Trophoblast cell (in vitro differentiated cells and primary cell): ENCODE measurements around the gene C3.

Experiments
- DNase-seq, 2 donors: peaks; one replicate each; pipeline ENCODE4 v3.0.0-alpha.2; 2016
- H2AFZ ChIP-seq: 2 replicates; pipeline ENCODE4 v1.6.1; 2013; ENCODE audit warnings: low read length, moderate library complexity, mild to moderate bottlenecking; ENCODE audit not compliant: insufficient read depth, poor library complexity
- H2AK5ac ChIP-seq: 2 replicates; pipeline ENCODE4 v1.6.1; 2013; ENCODE audit warnings: mild to moderate bottlenecking, low read length
- H2BK120ac ChIP-seq: 2 replicates; pipeline ENCODE4 v1.6.1; 2013; ENCODE audit warnings: low read length, mild to moderate bottlenecking, moderate library complexity; ENCODE audit not compliant: insufficient read depth, poor library complexity
- H2BK12ac ChIP-seq: 2 replicates; pipeline ENCODE4 v1.6.1; 2013; ENCODE audit warnings: mild to moderate bottlenecking, low read length, moderate library complexity
- H2BK5ac ChIP-seq: 2 replicates; pipeline ENCODE4 v1.6.1; 2013; ENCODE audit warnings: low read length, low read depth, moderate library complexity, mild to moderate bottlenecking; ENCODE audit not compliant: poor library complexity
- H3K14ac ChIP-seq: 2 replicates; pipeline ENCODE4 v1.6.1; 2013; ENCODE audit warnings: mild to moderate bottlenecking, low read length
- H3K18ac ChIP-seq: 2 replicates; pipeline ENCODE4 v1.6.1; 2013; ENCODE audit warnings: mild to moderate bottlenecking, low read length
- H3K23ac ChIP-seq: 2 replicates; pipeline ENCODE4 v1.6.1; 2013; ENCODE audit warnings: low read length
- H3K27ac ChIP-seq: 2 replicates; pipeline ENCODE4 v1.5.1; 2013; ENCODE audit warnings: low read depth, mild to moderate bottlenecking, inconsistent platforms, low read length, moderate library complexity
- H3K27me3 ChIP-seq: 2 replicates; pipeline ENCODE4 v1.6.1; 2013; ENCODE audit warnings: inconsistent platforms, mild to moderate bottlenecking, low read length, moderate library complexity; ENCODE audit not compliant: insufficient read depth
- H3K36me3 ChIP-seq, 2 experiments: 1 replicate in 1 of 2; 2 replicates in 1 of 2; pipeline ENCODE4 v1.6.1; 2013; ENCODE audit warnings: low read length in 2 of 2, mild to moderate bottlenecking in 2 of 2, moderate library complexity in 1 of 2; ENCODE audit not compliant: insufficient read depth in 2 of 2, control insufficient read depth in 1 of 2
- H3K4ac ChIP-seq: 2 replicates; pipeline ENCODE4 v1.6.1; 2013; ENCODE audit warnings: low read depth, mild to moderate bottlenecking, low read length, moderate library complexity
- H3K4me1 ChIP-seq, 2 experiments: 1 replicate in 1 of 2; 2 replicates in 1 of 2; pipeline ENCODE4 v1.6.1; 2013; ENCODE audit warnings: low read length in 2 of 2, mild to moderate bottlenecking in 2 of 2, moderate library complexity in 1 of 2; ENCODE audit not compliant: insufficient read depth in 2 of 2, control insufficient read depth in 1 of 2
- H3K4me2 ChIP-seq: 2 replicates; pipeline ENCODE4 v1.6.1; 2013; ENCODE audit warnings: inconsistent platforms, mild to moderate bottlenecking, low read length, moderate library complexity
- H3K4me3 ChIP-seq: 2 replicates; pipeline ENCODE4 v1.5.1; 2013; ENCODE audit warnings: mild to moderate bottlenecking, low read depth, low read length, inconsistent platforms
- H3K79me1 ChIP-seq: one replicate; pipeline ENCODE4 v1.6.1; 2013; ENCODE audit warnings: low read length
- H3K79me2 ChIP-seq: 2 replicates; pipeline ENCODE4 v1.6.1; 2013; ENCODE audit warnings: low read length, mild to moderate bottlenecking; ENCODE audit not compliant: control insufficient read depth, insufficient read depth, poor library complexity
- H3K9ac ChIP-seq: 2 replicates; pipeline ENCODE4 v1.6.1; 2013; ENCODE audit warnings: mild to moderate bottlenecking, low read length
- H3K9me3 ChIP-seq: 2 replicates; pipeline ENCODE4 v1.6.1; 2013; ENCODE audit warnings: low read depth, mild to moderate bottlenecking, control low read depth, inconsistent platforms, low read length; ENCODE audit not compliant: insufficient read depth
- H4K12ac ChIP-seq: 2 replicates; pipeline ENCODE4 v1.6.1; 2013; ENCODE audit warnings: low read depth, mild to moderate bottlenecking, low read length, moderate library complexity
- H4K8ac ChIP-seq: 2 replicates; pipeline ENCODE4 v1.6.1; 2013; ENCODE audit warnings: low read depth, mild to moderate bottlenecking, low read length, moderate library complexity
- H4K91ac ChIP-seq: one replicate; pipeline ENCODE4 v1.6.1; 2013; ENCODE audit warnings: low read depth, mild to moderate bottlenecking, low read length, moderate library complexity
- WGBS: extraction: QIAGEN DNeasy Blood & Tissue Kit; methylation state at CpG from one replicate; pipeline ENCODE4 v1.1.7; 2013; ENCODE audit warnings: missing lambda C conversion rate; ENCODE audit not compliant: insufficient read length, insufficient coverage; ENCODE audit errors: extremely low coverage; 5-methylcytosine and 5-hydroxymethylcytosine counted together

The C3 gene

GRCh38 chr19:6743066-6743465, 22.6 kb upstream of the C3 start:
- peak overlapping the region; percentile 3 for H3K4me2 ChIP-seq
- WGBS, result no CpG with 5 or more reads among the region's 7 CpGs
- H2AK5ac ChIP-seq, result no peak overlapping the region
- H4K8ac ChIP-seq, result no peak overlapping the region
- no peak overlapping the region for H3K9ac ChIP-seq
- H3K4ac ChIP-seq, result no peak overlapping the region
- H3K18ac ChIP-seq, result peak overlapping the region; percentile 63
- H3K27me3 ChIP-seq, result no peaks in the 10 kb centered on the region
- peaks cover 2% of the 10 kb centered on the region for H3K9me3 ChIP-seq
- H4K12ac ChIP-seq, result no peak overlapping the region
- DNase-seq, result peak; percentile 46 to 67
- H2AFZ ChIP-seq, result no peak overlapping the region
- H3K14ac ChIP-seq, result no peak overlapping the region
- H3K4me3 ChIP-seq, result no peak overlapping the region
- peak overlapping the region; percentile 61 for H2BK5ac ChIP-seq
- peaks cover 44% of the 10 kb centered on the region for H3K79me1 ChIP-seq
- H3K27ac ChIP-seq, result peak overlapping the region; percentile 65
- H3K4me1 ChIP-seq, result peaks cover 38 to 39% of the 10 kb centered on the region in 2 experiments
- H3K23ac ChIP-seq, result no peak overlapping the region
- no peak overlapping the region for H4K91ac ChIP-seq
- H2BK12ac ChIP-seq, result peak overlapping the region; percentile 51
- peaks cover 21% of the 10 kb centered on the region for H3K79me2 ChIP-seq
- H2BK120ac ChIP-seq, result no peak overlapping the region
- peaks cover 40 to 43% of the 10 kb centered on the region in 2 experiments for H3K36me3 ChIP-seq

- Histone ChIP-seq H3K18ac (peak overlapping the region; percentile 97), H4K12ac (peak overlapping the region; percentile 79), H2BK120ac (peak overlapping the region; percentile 86), H3K27ac (peak overlapping the region; percentile 83), H3K23ac (no peak overlapping the region), H3K79me2 (peaks cover 23% of the 10 kb centered on the region), H2BK5ac (peak overlapping the region; percentile 95), H3K9ac (peak overlapping the region; percentile 94), H2BK12ac (peak overlapping the region; percentile 60), H3K36me3 (peaks cover 25 to 28% of the 10 kb centered on the region in 2 experiments), H3K9me3 (no peaks in the 10 kb centered on the region), H3K14ac (peak overlapping the region; percentile 77), H4K8ac (peak overlapping the region; percentile 76), H3K4ac (peak overlapping the region; percentile 98), H3K4me3 (peak overlapping the region; percentile 94), H3K4me1 (peaks cover 44 to 46% of the 10 kb centered on the region in 2 experiments), H2AFZ (peak overlapping the region; percentile 55), H3K27me3 (no peaks in the 10 kb centered on the region), H4K91ac (peak overlapping the region; percentile 95), H3K4me2 (peak overlapping the region; percentile 80), H2AK5ac (peak overlapping the region; percentile 94), H3K79me1 (peaks cover 53% of the 10 kb centered on the region)
- peak; percentile 19 to 34 for DNase-seq
- no CpG with 5 or more reads among the region's 46 CpGs for WGBS
These were observed 20.3 kb upstream of the C3 start for GRCh38 chr19:6740589-6741343.

GRCh38 chr19:6739883-6740588, 19.6 kb upstream of the C3 start:
- Histone ChIP-seq H4K8ac (peak overlapping the region; percentile 75), H3K79me2 (peaks cover 23% of the 10 kb centered on the region), H2BK5ac (peak overlapping the region; percentile 95), H3K27ac (peak overlapping the region; percentile 83), H3K4me2 (peak overlapping the region; percentile 80), H3K9me3 (no peaks in the 10 kb centered on the region), H3K9ac (peak overlapping the region; percentile 94), H2BK120ac (peak overlapping the region; percentile 86), H3K4me3 (peak overlapping the region; percentile 94), H2AFZ (peak overlapping the region; percentile 55), H3K4me1 (peaks cover 49 to 51% of the 10 kb centered on the region in 2 experiments), H3K27me3 (no peaks in the 10 kb centered on the region), H3K79me1 (peaks cover 53% of the 10 kb centered on the region), H2AK5ac (peak overlapping the region; percentile 94), H3K23ac (no peak overlapping the region), H4K12ac (peak overlapping the region; percentile 80), H3K36me3 (peaks cover 21 to 24% of the 10 kb centered on the region in 2 experiments), H3K14ac (peak overlapping the region; percentile 74), H4K91ac (peak overlapping the region; percentile 95), H2BK12ac (peak overlapping the region; percentile 87), H3K18ac (peak overlapping the region; percentile 97), H3K4ac (peak overlapping the region; percentile 98)
- WGBS, result no CpG with 5 or more reads among the region's 34 CpGs
- DNase-seq, result peak; percentile 60 to 69

GRCh38 chr19:6739390-6739882, 19.0 kb upstream of the C3 start, which contains the start of gene TRIP10:
Gene TRIP10, plus strand, starts transcription at chr19:6739680. Its CDS starts 82 bp downstream, at chr19:6739762.
- H3K9me3 ChIP-seq, result no peaks in the 10 kb centered on the region
- H3K4me2 ChIP-seq, result peak within 1 kb of the TSS; percentile 80
- no CpG with 5 or more reads among the region's 47 CpGs for WGBS
- peak within 1 kb of the TSS; percentile 94 for H2AK5ac ChIP-seq
- H3K18ac ChIP-seq, result peak within 1 kb of the TSS; percentile 97
- H3K14ac ChIP-seq, result peak within 1 kb of the TSS; percentile 87
- peak within 1 kb of the TSS; percentile 83 for H3K27ac ChIP-seq
- H2AFZ ChIP-seq, result peak within 1 kb of the TSS; percentile 94
- peak; percentile 77 to 85 for DNase-seq
- H4K8ac ChIP-seq, result peak within 1 kb of the TSS; percentile 96
- peak within 1 kb of the TSS; percentile 95 for H2BK120ac ChIP-seq
- peak within 1 kb of the TSS; percentile 98 for H3K4ac ChIP-seq
- peak within 1 kb of the TSS; percentile 94 for H3K4me3 ChIP-seq
- peaks cover 21% of the 10 kb centered on the region for H3K79me2 ChIP-seq
- peak within 1 kb of the TSS; percentile 95 for H4K91ac ChIP-seq
- H2BK5ac ChIP-seq, result peak within 1 kb of the TSS; percentile 95
- peak within 1 kb of the TSS; percentile 94 for H3K9ac ChIP-seq
- peaks cover 45 to 46% of the 10 kb centered on the region in 2 experiments for H3K4me1 ChIP-seq
- no peak within 1 kb of the TSS for H3K23ac ChIP-seq
- H3K27me3 ChIP-seq, result no peaks in the 10 kb centered on the region
- H3K79me1 ChIP-seq, result peaks cover 49% of the 10 kb centered on the region
- peaks cover 15 to 20% of the 10 kb centered on the region in 2 experiments for H3K36me3 ChIP-seq
- peak within 1 kb of the TSS; percentile 87 for H2BK12ac ChIP-seq
- H4K12ac ChIP-seq, result peak within 1 kb of the TSS; percentile 89
